Muscle of leg (tissue), 16 donors: ENCODE data around the gene OGN. TPM values are rescaled to one million over a fixed set of nuclear protein-coding genes. Genes with fewer than 3 reads are reported as not detected.
A peak's percentile ranks its signal among the peaks of the same experiment; 100 is the strongest.

ENCODE experiments used
- DNase-seq: peaks from one replicate; pipeline ENCODE4 v3.0.0; 2013
- H3K27ac ChIP-seq: one replicate; pipeline ENCODE4 v1.5.1; 2013; ENCODE audit warnings: mild to moderate bottlenecking, low read length, control low read depth
- H3K27me3 ChIP-seq: one replicate; pipeline ENCODE4 v1.6.1; 2013; ENCODE audit warnings: low read length; ENCODE audit not compliant: control insufficient read depth, insufficient read depth
- H3K36me3 ChIP-seq: one replicate; pipeline ENCODE4 v1.6.1; 2013; ENCODE audit warnings: low read length; ENCODE audit not compliant: control insufficient read depth, insufficient read depth
- H3K4me1 ChIP-seq: one replicate; pipeline ENCODE4 v1.6.1; 2013; ENCODE audit warnings: low read length; ENCODE audit not compliant: control insufficient read depth, insufficient read depth
- H3K4me3 ChIP-seq: one replicate; pipeline ENCODE4 v1.5.1; 2013; ENCODE audit warnings: low read length, control low read depth
- H3K9me3 ChIP-seq: replicated peaks from 2 replicates; pipeline ENCODE4 v1.6.1; 2013; ENCODE audit warnings: low read depth, low read length; ENCODE audit not compliant: control insufficient read depth
- WGBS: methylation state at CpG from one replicate; pipeline ENCODE4 v1.1.5; 2013; ENCODE audit warnings: missing lambda C conversion rate; ENCODE audit not compliant: insufficient coverage; 5-methylcytosine and 5-hydroxymethylcytosine counted together
- long read RNA-seq, 11 donors: transcript quantifications; one replicate each; lab custom pipeline, GENCODE V29; 2026
- polyA plus RNA-seq, 8 donors: library from polyadenylated mRNA; unstranded; fragments of 120-200 nt; gene quantifications; one replicate each; pipeline versions ENCODE4 v1.2.1 to v1.2.3, GENCODE V29; 2013; ENCODE audit warnings: inconsistent platforms in 1 of 8, low replicate concordance in 1 of 8; ENCODE audit not compliant: insufficient read length in 8 of 8, insufficient read depth in 1 of 8
- total RNA-seq: library from RNA; stranded (reverse); fragments of 120-200 nt; gene quantifications from one replicate; pipeline ENCODE4 v1.2.4, GENCODE V29; 2013

The OGN gene, protein sequence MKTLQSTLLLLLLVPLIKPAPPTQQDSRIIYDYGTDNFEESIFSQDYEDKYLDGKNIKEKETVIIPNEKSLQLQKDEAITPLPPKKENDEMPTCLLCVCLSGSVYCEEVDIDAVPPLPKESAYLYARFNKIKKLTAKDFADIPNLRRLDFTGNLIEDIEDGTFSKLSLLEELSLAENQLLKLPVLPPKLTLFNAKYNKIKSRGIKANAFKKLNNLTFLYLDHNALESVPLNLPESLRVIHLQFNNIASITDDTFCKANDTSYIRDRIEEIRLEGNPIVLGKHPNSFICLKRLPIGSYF
- 454 TPM for total RNA-seq
- polyA plus RNA-seq, result 100 to 1,000 TPM; 346 to 821 (median 472) TPM
- long read RNA-seq, donor 1, transcript OGN-202 (7 exons, 2,743 nt), result major isoform, 26 of 65 reads
- long read RNA-seq, donor 1, partial matches to known transcripts, result 39 of 65 reads
- long read RNA-seq, donor 1, other reads (novel, unspliced or antisense), result 0 of 65 reads
- long read RNA-seq, donor 2, transcript OGN-202 (7 exons, 2,743 nt), result major isoform, 10 of 23 reads
- long read RNA-seq, donor 2, partial matches to known transcripts, result 13 of 23 reads
- long read RNA-seq, donor 2, other reads (novel, unspliced or antisense), result 0 of 23 reads
- long read RNA-seq, donor 3, transcript OGN-202 (7 exons, 2,743 nt), result major isoform, 19 of 64 reads
- long read RNA-seq, donor 3, partial matches to known transcripts, result 44 of 64 reads
- long read RNA-seq, donor 3, other reads (novel, unspliced or antisense), result 0 of 64 reads
- long read RNA-seq, donor 4, transcript OGN-202 (7 exons, 2,743 nt), result major isoform, 35 of 91 reads
- long read RNA-seq, donor 4, partial matches to known transcripts, result 55 of 91 reads
- long read RNA-seq, donor 4, other reads (novel, unspliced or antisense), result 0 of 91 reads
- long read RNA-seq, donor 5, transcript OGN-202 (7 exons, 2,743 nt), result major isoform, 151 of 808 reads
- long read RNA-seq, donor 5, partial matches to known transcripts, result 649 of 808 reads
- long read RNA-seq, donor 5, other reads (novel, unspliced or antisense), result 6 of 808 reads
- long read RNA-seq, donor 6, transcript OGN-202 (7 exons, 2,743 nt), result major isoform, 71 of 225 reads
- long read RNA-seq, donor 6, partial matches to known transcripts, result 152 of 225 reads
- long read RNA-seq, donor 6, other reads (novel, unspliced or antisense), result 0 of 225 reads
- long read RNA-seq, donor 7, transcript OGN-202 (7 exons, 2,743 nt), result major isoform, 79 of 495 reads
- long read RNA-seq, donor 7, partial matches to known transcripts, result 411 of 495 reads
- long read RNA-seq, donor 7, other reads (novel, unspliced or antisense), result 5 of 495 reads
- long read RNA-seq, donor 8, transcript OGN-202 (7 exons, 2,743 nt), result major isoform, 106 of 269 reads
- long read RNA-seq, donor 8, partial matches to known transcripts, result 160 of 269 reads
- long read RNA-seq, donor 8, other reads (novel, unspliced or antisense), result 0 of 269 reads
- long read RNA-seq, donor 9, transcript OGN-204 (2 exons, 483 nt), result minor isoform, 5 of 156 reads
- long read RNA-seq, donor 9, transcript OGN-202 (7 exons, 2,743 nt), result major isoform, 36 of 156 reads
- long read RNA-seq, donor 9, partial matches to known transcripts, result 113 of 156 reads
- long read RNA-seq, donor 9, other reads (novel, unspliced or antisense), result 0 of 156 reads
- long read RNA-seq, donor 10, transcript OGN-202 (7 exons, 2,743 nt), result major isoform, 99 of 486 reads
- long read RNA-seq, donor 10, partial matches to known transcripts, result 381 of 486 reads
- long read RNA-seq, donor 10, other reads (novel, unspliced or antisense), result 6 of 486 reads
- long read RNA-seq, donor 11, transcript OGN-202 (7 exons, 2,743 nt), result major isoform, 98 of 331 reads
- long read RNA-seq, donor 11, partial matches to known transcripts, result 227 of 331 reads
- long read RNA-seq, donor 11, other reads (novel, unspliced or antisense), result 6 of 331 reads

DNA sequence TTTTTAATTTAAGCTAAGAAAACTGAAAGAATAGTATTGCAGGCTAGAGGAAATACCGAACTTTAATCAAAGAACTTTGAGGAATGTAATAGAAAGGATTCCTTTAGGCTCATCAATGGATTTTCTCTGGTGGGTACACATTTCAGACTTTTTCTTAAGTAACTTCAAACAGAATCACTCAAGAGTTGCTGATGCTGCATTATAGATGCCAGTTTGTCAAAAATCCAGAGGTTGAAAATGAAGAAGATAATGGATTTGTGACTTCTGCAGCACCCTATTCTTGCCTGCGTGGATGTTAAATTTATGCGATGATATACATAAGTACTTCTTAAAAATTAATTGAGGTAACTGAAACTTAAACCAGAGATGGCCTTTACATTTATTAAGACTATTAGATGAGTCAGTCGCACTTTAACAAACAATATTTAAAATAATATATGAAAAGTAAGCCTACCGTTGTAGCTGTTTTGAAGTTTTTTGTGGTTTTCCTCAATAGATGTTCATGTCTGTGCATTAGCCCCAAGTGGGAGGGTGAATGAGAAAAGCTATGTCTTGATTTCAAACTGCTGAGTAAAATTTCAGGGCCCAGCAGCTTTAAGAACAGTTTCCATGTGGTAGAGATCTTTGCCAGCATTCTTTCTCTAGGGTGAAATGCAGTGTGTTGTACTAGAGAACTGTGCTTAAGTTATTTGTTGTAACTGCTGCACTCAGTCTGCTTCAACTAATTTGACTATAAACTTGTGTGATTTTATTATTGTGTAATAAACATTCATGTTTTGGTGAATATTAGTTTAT lies at the start of gene OGN:
OGN (minus strand) TSS at position 537 of the 795 bp plus-strand sequence. CDS start 1,171 bp downstream, outside the sequence.
- Histone ChIP-seq H3K9me3 (no peaks in the 10 kb centered on the region), H3K27me3 (no peaks in the 10 kb centered on the region), H3K36me3 (no peaks in the 10 kb centered on the region), H3K27ac (peak within 1 kb of the TSS; percentile 89), H3K4me1 (peaks cover 13% of the 10 kb centered on the region), H3K4me3 (peak within 1 kb of the TSS; percentile 48)
- WGBS, result no CpG with 5 or more reads among the region's 5 CpGs
- peak; percentile 98 for DNase-seq

DNA sequence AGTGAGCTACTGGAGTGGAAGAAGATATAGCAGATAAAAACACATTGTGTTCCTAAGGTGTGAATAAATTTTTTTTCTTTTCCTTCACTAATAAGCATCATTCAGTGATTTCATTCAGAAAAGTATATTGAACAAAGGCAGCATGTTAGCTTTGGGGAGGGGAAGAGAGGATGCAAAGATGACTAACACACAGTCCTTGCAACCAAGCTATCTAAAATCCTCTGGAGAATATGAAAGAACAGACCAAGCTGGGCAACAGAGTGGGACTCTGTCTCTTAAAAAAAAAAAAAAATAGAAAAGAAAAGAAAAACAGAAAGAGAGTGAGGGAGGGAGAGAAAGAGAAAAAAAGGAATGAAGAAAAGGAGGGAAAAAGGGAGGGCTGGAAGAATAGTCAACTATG lies 42.2 kb upstream of the OGN start:
- H3K27me3 ChIP-seq, result no peaks in the 10 kb centered on the region
- no peaks in the 10 kb centered on the region for H3K9me3 ChIP-seq
- H3K36me3 ChIP-seq, result no peaks in the 10 kb centered on the region

DNA sequence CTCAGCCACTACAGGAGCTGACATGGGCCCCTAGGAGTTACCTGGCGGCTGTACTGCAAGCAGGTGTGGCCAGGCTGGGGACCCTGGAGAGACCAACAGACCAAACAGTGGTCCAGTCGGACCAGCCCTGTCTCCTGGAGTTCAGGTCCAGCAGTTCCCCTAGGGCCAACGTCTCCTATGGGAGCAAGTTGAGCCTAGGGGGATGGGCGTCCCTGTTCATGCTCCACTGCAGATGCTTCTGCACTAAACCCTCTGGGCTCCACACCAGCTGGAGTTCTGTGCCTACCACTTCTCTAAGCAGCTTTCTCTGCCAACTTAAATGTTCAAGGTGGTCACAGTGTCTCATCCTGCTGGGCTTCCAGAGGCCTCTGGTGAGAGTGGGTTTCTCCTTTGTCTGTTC lies 40.5 kb upstream of the OGN start:
- no peaks in the 10 kb centered on the region for H3K36me3 ChIP-seq
- no peak for DNase-seq
- no peak overlapping the region for H3K4me3 ChIP-seq
- WGBS, result 79% methylated on average over 4 of the region's 4 CpGs
- no peak overlapping the region for H3K27ac ChIP-seq
- H3K9me3 ChIP-seq, result no peaks in the 10 kb centered on the region
- H3K27me3 ChIP-seq, result no peaks in the 10 kb centered on the region
- H3K4me1 ChIP-seq, result no peaks in the 10 kb centered on the region

More for the DNA sequence above, 42.2 kb upstream of the OGN start:
- H3K27ac ChIP-seq, result no peak overlapping the region
- H3K4me1 ChIP-seq, result no peaks in the 10 kb centered on the region
- no peak overlapping the region for H3K4me3 ChIP-seq
- no peak for DNase-seq

DNA sequence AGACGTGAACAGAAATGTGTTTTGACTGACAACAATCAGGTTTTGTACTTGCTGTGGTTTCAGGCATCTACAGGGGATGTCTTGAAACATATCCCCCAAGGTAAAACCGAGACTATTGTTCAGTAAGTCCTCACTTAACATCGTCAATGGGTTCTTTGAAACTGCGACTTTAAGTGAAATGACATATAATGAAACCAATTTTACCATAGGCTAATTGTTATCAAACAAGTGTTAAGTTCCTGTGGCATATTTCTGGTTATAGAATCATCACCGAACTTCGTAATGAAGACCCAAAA lies 36.3 kb upstream of the OGN start:
- Histone ChIP-seq H3K27ac (no peak overlapping the region), H3K27me3 (no peaks in the 10 kb centered on the region), H3K36me3 (no peaks in the 10 kb centered on the region), H3K4me3 (no peak overlapping the region), H3K9me3 (no peaks in the 10 kb centered on the region), H3K4me1 (no peaks in the 10 kb centered on the region)
- DNase-seq, result no peak
- no CpG with 5 or more reads among the region's 6 CpGs for WGBS

DNA sequence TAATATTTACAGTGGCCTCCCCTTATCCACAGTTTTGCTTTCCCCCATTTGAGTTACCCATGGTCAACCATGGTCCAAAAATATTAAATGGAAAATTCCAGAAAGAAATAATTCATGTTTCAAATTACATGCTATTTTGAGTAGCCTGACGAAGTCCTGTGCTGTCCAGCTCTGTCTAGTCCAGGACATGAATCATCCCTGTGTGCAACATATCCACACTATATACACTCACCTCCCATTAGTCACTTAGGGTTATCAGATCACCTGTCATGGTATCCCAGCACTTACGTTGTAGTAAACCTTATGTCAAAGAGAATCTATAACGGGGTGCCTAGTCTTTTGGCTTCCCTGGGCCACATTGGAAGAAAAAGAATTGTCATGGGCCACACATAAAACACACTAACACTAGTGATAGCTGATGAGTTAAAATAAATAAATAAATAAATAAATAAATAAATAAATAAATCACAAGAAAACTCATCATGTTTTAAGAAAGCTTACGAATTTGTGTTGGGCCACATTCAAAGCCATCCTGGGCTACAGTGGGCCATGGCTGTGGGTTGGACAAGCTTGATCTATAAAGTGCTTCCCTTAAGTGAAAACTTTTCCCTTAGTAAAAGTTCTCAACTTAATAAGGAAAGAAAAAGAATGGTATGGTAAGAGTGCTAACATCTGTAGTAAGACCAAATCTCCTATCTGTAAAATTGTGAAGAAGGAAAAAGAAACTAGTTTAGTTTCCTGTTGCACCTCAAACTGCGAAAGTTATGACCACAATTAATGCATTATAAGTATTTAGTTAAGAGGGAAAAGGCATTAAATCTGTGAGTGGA lies 35.8 kb upstream of the OGN start:
- peak; percentile 51 for DNase-seq
- Histone ChIP-seq H3K27ac (no peak overlapping the region), H3K4me1 (no peaks in the 10 kb centered on the region), H3K9me3 (no peaks in the 10 kb centered on the region), H3K36me3 (no peaks in the 10 kb centered on the region), H3K4me3 (no peak overlapping the region), H3K27me3 (no peaks in the 10 kb centered on the region)
- 67% methylated on average over 1 of the region's 5 CpGs for WGBS

DNA sequence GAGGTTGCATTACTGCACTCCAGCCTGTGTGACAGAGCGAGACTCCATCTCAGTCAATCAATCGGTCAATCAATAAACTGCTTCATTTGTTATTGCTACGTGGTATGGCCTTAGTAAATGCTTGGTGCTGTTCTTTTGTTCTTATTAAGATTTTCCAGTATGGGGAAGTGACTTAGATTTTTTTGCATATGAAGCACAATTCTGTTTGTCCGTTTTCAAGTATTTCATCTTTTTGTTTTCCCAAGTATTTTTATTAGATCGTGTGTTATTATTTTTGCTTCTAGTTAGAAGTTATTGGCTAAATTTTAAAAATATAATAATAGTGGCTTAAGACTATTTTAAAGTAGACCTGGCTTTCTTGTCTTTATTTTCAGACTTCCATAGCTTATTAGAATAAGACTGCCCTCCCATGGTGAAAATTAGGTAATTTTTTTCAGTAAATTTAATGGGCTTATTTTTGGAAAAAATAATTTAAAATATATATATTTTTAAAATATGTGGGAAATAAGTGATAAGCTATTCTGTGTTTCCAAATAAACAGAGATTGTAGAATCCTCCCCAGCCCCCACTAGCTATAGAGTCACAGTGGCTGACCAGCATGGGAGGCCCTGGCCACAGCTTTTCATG lies 34.6 kb upstream of the OGN start:
- Histone ChIP-seq H3K27me3 (no peaks in the 10 kb centered on the region), H3K4me3 (no peak overlapping the region), H3K27ac (no peak overlapping the region), H3K9me3 (no peaks in the 10 kb centered on the region), H3K4me1 (no peaks in the 10 kb centered on the region), H3K36me3 (no peaks in the 10 kb centered on the region)
- WGBS, result no CpG with 5 or more reads among the region's 5 CpGs
- DNase-seq, result peak; percentile 69

DNA sequence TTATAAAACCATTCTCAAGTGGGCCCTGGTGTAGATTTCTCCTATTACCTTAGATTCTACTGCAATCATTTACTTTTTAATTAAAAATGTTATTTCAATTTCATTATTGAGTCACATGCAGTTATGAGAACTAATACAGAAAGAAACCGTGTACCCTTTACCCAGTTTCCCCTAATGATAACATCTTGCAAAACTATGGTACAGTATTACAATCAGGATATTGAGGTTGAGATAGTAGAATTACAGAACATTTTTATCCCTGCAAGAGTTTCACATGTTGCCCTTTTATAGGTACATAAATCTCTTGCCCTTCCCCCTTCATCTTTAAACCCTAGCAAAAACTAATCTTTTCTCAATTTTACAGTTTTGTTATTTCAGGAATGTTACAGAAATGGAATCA lies 30.9 kb upstream of the OGN start:
- WGBS, result no CpG with 5 or more reads among the region's 1 CpG

DNA sequence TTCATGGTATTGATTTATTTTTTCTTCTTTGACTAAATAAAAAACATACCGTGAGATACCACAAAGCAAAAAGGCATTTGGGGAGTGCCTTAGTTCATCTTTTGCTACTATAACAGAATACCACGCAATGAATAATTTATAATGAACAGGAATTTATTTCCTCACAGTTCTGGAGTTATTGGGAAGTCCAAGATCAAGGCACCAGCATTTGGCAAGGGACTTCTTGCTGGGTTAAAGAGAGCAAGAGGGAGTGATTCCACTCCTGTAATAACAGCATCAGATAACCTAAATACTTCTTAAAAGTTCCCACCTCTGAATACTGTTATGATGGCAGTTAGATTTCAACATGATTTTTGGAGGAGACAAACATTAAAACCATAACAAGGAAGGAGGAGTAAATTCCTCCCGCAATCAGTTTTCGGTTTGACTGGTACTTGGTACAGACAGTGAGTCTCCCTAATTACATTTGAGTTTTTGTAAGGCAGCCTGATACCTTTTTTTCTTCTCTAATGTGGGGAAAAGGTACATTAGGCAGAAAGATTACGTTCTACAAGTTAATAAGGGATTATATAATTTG lies 28.7 kb upstream of the OGN start:
- no peaks in the 10 kb centered on the region for H3K9me3 ChIP-seq
- H3K4me1 ChIP-seq, result no peaks in the 10 kb centered on the region
- no peaks in the 10 kb centered on the region for H3K27me3 ChIP-seq
- no peak overlapping the region for H3K4me3 ChIP-seq
- WGBS, result no CpG with 5 or more reads among the region's 5 CpGs
- H3K36me3 ChIP-seq, result no peaks in the 10 kb centered on the region
- H3K27ac ChIP-seq, result no peak overlapping the region
- no peak for DNase-seq

More for the DNA sequence above, 30.9 kb upstream of the OGN start:
- Histone ChIP-seq H3K27ac (no peak overlapping the region), H3K4me1 (no peaks in the 10 kb centered on the region), H3K27me3 (no peaks in the 10 kb centered on the region), H3K9me3 (no peaks in the 10 kb centered on the region), H3K4me3 (no peak overlapping the region), H3K36me3 (no peaks in the 10 kb centered on the region)
- DNase-seq, result no peak
